AG08395 (cell line): ENCODE measurements around the gene ZNF627.
"Not testable (repeated sequence)": the region's sequence is repeated elsewhere in the genome, so short reads cannot be mapped to it uniquely, and the experiment has no call there.

Experiments
- DNase-seq: peaks from one replicate; pipeline ENCODE4 v3.0.0; 2012; ENCODE audit warnings: mixed read lengths, low spot score

Gene ZNF627

DNA sequence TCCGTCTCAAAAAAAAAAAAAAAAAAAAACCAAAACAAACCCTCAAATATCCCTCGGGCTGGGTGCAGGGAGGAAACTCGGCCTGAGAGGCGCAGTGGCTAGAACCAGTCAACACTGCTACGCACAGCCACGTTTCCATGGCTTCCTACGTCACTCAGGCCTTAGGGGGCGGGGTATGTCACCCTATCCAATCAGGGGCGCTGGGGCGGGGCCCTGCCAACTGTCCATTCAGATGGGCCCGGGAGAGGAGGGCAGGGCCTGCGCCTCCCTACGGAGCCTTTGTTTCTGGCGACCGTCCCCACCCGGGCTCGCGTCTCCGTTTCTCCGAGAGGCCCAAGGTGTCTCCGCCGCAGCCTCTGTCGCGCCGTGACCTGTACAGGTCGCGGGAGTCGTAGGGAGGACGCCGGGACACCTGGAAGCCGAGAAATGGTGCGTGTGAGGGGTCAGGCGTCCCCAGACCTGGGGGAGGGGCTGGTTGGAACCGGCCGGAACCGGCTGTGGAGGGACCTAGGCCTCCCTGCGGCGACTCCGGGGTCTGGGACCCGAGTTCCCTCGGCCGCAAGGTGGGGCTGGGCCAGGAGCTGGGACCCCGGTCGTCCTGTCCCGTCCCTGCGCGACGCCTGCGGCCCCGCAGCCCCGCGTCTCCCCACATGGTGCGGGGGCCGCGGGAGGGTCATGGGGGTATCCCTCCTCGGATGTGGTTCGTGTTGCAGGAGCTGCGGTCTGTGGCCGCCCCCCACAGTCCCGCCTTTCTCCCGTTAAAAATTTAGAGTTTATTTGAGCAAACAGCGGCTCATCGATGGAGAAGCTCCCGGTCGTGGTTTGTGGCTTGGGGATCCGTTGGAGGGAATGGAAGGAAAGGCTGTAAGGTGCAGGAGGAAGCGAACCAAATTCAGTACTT, at the start of gene ZNF627:
Gene ZNF627, plus strand, starts transcription at position 282 of the 901 bp plus-strand sequence. Its CDS starts 145 bp downstream, at position 427.
- DNase-seq, result peak; percentile 99

DNA sequence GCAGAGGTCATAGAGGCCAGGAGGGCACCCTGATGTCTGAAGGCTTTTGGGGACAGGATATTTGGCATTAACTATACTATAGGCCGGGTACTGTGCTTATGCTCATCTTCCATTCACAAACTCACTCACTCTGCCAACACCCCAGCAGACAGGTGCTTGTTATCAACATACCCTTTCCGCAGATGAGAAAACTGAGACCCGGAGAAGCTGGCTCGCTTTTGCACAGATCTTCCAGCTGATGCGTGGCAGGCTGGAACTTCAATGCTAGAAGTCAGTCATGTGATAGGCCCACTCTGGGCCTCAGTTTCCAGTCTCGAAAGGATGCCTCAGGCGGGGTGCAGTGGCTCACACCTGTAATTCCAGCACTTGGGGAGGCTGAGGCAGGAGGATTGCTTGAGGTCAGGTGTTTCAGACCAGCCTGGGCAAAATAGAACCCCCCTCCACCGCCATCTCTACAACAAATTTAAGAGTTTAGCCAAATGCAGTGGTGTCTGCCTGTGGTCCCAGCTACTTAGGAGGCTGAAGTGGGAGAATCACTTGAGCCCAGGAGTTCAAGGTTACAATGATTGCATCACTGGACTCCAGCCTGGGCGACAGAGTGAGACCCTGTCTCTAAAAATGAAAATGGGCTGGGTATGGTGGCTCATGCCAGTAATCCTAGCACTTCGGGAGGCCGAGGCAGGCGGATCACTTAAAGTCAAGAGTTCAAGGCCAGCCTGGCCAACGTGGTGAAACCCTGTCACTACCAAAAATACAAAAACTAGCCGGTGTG, 49.2 kb upstream of the ZNF627 start:
- DNase-seq, result no peak

DNA sequence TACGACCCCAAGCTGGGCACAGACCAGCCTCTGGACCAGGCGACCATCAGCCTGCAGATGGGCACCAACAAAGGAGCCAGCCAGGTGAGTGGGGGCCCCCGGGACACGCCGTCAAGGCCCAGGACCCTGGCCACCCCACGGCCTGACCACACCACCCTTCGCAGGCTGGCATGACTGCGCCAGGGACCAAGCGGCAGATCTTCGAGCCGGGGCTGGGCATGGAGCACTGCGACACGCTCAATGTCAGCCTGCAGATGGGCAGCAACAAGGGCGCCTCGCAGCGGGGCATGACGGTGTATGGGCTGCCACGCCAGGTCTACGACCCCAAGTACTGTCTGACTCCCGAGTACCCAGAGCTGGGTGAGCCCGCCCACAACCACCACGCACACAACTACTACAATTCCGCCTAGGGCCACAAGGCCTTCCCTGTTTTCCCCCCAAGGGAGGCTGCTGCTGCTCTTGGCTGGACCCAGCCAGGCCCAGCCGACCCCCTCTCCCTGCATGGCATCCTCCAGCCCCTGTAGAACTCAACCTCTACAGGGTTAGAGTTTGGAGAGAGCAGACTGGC, 47.8 kb upstream of the ZNF627 start:
- DNase-seq, result no peak

DNA sequence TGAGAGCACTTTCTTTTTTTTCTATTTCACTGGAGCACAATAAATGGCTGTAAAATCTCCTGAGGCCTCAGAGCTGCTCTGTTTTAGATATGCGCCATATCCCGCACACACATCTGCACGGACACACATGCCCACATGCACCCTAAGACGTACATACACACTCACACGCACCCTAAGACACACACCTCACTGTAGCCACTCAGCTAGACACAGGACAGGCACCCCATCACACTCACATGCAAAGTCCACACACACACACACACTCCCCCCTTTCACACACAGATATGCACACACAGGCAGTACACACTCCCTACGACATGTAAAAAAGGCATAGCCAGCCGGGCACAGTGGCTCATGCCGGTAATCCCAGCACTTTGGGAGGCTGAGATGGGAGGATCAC, 47.0 kb upstream of the ZNF627 start:
- DNase-seq, result no peak

DNA sequence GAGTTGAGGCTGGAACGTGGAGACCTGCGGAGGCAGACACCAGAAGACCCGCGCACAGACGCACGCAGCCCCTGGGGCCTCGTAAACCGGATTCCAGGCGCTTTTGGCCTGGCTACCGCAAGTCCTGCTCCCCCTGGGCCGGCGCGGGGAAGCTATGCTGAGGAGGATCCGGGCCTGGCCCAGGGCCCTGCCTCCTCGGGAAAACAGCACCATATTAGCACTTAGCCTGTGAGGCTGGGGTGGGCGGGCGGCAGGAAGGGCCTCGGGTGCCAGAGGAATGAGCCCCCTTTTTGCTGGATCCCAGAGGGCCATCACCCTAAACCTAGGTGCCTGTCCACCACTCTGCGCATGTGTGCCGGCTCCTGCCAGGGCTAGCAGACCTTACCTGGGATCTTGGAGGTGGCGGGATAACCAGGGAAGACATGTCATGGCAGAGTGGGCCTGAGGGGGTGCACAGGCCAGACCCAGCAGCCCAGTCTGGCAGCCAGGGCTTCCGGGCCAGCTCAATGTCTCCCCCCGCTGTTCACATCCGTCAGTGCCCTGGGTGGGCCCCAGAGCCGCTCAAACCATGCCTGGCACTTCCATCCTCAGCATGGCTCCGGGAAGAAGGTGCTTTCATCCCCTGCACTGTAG, 45.6 kb upstream of the ZNF627 start:
- peak; percentile 33 for DNase-seq

DNA sequence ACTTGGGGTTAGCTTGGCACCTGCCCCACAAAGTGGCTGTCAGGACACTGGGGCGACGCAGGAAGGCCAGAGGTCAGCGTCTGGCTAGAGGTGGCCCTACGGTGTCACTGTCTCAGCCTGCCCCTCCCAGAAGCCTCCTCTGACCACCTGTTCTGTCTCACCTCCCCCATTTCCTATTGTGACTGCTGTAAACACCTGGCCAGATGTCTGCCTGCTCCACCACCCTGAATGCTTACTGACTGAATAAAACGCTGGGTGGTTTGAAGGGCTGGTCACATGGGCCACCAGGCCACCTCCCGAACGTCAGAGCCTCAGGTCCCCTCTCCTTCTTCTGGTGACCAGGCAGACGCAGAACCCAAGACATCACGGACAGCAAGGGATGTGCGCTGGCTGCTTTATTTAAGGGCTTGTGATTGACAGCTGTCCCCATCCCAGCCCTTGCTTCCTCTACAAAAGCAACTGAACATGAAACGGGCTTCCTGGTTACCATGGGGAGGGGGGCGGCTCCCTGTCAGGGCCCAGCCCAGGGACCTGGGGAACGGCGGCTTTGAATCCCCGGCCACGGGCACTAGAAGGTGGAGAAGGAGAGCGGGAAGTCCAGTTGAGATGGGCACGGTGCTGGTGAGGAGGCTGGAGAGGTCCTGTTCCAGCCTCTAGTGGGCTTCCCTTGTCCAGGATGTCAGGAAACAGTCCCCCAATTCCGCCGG, 44.5 kb upstream of the ZNF627 start:
- DNase-seq, result no peak

DNA sequence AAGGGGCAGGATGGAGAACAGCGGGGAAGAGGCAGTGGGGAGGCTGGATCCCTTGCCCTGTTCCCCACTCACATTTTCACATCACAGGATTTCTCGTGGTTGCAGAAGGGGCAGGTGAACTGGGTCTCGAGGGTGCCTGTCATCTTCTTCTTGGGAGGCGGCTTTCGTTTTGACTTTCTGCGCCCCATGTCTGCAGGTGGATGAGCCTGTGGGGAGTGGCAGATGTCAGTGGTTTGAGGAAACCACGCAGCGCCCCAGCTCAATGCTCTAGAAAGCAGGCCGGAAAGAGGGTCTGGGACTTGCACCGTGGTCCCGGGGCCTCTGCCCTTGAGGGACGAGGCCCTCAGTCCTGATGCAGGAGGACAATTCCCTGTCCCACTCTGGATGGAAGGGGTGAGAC, 43.1 kb upstream of the ZNF627 start:
- no peak for DNase-seq

DNA sequence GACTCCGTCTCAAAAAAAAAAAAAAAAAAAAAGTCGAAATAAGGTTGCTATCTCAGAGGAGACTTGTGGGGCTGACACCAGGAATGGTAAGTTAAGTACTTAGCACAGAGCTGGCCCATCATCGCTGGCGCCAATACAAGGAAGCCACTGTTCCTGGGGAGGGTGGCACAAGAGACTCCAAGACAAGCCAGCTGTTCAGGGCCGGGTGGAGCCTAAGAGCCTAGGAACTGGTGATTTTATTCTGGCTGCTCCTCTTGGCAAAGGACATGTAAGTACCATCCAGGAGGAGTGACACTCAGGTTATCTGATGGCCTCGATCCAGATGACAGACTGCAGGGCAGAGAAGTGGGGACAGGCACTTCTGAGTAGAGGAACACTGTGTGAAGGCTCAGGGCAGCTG, 42.0 kb upstream of the ZNF627 start:
- DNase-seq, result no peak

DNA sequence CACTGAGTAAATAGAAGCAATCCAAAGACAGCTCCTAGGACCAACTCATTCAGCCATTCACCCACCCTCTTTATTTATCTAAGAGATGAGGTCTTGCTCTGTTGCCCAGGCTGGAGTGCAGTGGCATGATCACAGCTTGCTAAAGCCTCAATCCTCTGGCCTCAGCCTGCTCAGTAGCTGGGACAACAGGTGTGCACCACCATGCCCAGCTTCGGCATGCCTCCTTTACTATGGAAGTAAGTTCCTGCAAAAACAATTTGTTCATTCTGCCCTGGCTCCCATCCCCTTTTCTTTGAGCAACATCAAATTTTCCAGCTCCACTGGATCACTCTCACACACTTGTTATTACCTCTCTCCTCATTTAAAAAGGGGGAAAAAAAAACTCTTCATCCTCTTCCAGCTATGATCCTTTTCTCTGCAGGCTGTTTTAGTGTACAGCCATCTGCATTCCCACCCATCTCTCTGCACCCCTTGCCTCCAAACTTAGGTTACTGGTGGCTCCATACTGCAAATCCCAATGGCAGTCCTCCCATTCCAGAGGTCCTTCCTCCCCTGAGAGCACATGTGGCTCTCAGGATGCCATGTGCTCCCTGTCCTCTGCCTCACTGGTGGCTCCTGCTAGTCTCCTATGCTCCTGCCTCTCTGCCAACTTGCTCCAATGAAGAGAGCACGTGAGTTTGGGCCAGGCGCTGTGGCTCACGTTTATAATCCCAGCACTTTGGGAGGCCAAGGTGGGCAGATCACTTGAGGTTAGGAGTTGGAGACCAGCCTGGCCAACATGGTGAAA, 40.5 kb upstream of the ZNF627 start:
- DNase-seq, result no peak

DNA sequence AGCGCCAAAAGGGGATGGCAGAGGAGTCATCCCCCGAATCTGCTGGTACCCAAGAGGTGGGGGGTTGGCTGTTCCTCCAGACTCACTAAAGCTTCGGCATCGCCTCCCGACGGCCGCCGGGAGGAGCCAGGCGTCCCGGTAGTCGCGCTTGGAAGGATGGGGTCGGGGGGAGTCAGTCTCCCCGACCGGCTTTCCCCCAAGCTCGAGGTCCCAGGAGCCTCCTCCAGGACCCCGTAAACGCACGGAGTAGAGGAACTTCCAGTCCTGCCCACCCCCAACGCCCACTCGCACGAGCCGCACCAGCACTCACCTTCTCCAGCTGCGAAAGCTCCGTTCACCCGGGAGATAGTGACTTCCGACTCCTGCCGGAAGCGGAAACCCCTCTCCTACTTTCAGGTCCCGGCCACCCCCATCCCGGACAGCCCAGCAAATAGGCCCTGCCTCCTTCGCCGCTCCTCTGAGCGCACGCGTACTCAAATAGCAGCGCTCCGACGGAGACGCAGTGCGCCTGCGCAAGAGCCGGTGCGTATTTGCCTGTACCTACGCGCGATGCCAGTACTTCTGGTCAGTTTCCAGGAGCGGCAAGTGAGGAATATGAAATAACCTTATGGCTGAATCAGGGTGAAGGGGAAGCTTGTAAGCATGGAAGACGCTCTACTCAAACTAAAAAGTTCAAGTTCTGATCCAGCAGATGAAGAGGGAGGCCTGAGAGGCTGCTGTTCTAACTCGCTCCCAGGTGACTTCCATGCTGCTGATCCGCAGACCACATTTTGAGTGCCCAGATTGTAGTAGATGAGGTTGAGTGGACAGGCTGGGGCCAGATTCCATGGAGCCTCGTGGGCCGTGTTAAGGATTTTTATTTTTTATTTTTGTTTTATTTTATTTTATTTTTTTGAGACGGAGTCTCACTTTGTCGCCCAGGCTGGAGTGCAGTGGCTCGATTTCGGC, 38.1 kb upstream of the ZNF627 start, which contains the start of gene ELOF1:
Gene ELOF1, minus strand, starts transcription at position 350 of the 948 bp plus-strand sequence. CDS start 4,883 bp downstream, outside the sequence.
- DNase-seq, result peak; percentile 100

DNA sequence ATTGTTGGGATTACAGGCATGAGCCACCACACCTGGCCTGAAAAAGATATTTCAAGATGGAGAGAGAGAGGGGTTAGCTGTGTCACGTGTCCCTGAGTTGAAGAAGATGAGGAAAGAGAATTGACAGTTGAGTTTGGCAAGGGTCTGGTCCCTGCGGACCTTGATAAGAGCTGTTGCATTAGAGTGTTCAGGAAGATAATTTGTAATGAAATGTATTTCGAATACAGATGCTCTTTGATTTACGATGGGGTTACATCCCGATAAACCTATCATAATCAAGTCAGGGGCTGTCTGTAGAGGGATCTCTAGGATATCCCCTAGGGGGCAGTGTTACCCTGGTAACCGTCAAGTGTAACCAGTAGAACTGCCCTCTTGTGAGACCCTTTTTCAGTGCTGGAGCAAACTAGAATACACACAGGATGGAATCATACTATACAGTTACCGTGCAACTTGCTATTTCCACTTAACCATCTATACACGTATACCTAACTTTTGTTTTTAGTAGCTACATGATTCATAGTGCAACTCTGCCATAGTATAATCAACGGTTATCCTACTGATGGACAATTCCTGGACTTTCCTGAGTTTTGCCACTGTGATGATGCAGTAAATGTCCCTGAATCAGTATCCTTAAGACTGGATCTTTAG, 36.8 kb upstream of the ZNF627 start:
- DNase-seq, result peak; percentile 63

DNA sequence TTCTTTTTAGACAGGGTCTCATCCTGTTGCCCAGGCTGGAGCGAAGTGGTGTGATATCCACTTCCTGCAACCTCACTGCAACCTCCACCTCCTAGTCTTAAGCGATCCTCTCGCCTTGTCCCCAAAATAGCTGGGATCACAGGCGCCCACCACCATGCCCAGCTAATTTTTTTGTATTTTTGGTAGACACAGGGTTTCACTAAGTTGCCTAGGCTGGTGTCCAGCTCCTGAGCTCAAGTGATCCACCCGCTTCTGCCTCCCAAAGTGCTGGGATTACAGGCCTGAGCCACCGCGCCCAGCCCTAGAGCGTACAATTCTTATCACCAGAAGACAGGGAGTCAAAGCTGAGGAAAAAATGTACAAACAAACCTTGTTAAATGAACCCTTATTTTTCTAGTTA, 33.8 kb upstream of the ZNF627 start:
- DNase-seq, result no peak

DNA sequence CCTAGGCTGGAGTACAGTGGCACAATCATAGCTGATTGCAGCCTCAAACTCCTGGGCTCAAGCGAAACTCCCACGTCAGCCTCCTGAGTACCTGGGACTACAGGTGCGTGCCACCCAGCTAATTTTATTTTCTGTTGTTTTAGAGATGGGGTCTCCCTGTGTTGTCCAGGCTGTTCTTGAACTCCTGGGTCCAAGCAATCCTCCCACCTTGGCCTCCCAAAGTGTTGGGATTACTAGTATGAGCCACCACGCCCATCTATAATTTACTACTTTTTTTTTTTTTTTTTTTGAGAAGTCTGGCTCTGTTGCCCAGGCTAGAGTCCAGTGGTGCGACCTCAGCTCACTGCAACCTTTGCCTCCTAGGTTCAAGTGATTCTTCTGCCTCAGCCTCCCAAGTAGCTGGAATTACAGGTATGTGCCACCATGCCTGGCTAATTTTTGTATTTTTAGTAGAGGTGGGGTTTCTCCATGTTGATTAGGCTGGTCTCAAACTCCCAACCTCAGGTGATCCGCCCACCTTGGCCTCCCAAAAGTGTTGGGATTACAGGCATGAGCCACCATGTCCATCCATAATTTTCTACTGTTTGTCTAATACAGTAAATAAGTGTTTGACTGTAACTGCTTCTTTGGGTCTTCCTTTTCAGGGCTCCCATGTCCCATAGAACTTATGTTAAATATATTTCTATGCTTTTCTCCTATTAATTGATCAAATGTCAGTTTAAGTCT, 33.0 kb upstream of the ZNF627 start:
- not testable (repeated sequence) for DNase-seq

DNA sequence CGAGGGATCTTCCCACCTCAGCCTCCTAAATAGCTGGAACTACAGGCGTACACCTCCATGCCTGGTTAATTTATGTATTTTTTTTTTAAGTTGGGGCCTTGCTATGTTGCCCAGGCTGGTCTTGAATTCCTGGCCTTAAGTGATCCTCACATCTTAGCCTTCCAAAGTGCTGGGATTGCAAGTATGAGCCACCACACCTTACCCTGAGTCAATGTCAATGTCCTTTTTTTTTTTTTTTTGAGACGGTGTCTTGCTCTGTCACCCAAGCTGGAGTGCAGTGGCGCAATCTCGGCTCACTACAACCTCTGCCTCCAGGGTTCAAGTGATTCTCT, 31.7 kb upstream of the ZNF627 start:
- DNase-seq, result not testable (repeated sequence)

DNA sequence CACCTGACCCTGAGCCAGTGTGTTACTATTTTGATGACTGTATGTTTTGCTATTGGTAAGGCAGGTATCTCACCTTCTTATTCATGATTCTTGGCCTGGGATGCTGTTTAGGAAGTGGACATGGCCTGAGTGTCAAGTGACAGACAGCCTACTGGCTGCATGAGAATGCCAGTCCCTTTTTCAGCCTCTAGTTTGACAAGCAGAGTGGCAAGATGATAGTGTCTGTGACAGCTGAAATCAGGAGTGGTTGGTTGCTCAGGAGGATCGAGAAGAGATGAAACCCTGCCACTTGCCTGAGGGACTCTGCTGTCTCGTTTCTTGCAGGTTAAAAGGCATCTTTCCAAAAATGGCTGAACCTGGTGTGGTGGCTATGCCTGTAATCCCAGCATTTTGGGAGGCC, 31.1 kb upstream of the ZNF627 start:
- no peak for DNase-seq

DNA sequence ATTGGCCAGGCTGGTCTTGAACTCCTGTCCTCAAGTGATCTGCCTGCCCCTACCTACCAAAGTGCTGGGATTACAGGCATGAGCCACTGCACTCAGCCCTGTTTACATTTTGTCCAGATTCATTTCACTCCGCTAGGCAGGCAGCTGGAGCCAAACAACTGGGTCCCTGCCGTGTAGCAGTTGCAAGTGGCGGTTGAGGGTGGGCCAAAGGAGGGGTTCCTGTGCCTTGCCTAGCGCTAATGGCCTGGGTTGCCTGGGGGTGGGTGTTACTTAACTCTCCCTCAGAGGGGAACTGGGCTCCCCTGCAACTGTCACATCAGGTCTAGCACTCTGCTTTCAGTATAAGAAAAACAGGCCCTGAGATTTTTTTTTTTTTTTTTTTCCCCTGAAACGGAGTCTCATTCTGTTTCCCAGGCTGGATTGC, 27.2 kb upstream of the ZNF627 start:
- no peak for DNase-seq

DNA sequence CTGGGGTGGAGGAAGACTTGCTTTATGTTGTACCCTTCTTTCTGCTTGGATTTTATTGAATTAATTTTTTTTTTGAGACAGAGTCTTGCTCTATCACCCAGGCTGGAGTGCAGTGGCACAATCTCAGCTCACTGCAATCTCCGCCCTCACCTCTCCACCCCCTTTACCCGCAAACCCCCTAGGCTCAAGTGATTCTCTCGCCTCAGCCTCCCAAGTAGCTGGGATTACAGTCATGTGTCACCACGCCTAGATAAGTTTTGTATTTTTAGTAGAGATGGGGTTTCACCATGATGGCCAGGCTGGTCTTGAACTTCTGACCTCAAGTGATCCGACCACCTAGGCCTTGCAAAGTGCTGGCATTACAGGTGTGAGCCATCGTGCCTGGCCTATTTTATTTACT, 23.9 kb upstream of the ZNF627 start:
- not testable (repeated sequence) for DNase-seq

DNA sequence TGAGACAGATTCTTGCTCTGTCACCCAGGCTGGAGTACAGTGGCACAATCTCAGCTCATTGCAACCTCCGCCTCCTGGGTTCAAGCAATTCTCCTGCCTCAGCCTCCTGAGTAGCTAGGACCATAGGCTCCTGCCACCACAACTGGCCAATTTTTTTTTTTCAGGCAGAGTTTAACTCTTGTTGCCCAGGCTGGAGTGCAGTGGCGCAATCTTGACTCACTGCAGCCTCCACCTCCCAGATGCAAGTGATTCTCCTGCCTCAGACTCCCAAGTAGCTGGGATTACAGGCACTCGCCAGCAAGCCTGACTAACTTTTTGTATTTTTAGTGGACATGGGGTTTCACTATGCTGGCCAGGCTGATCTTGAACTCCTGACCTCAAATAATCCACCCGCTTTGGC, 23.5 kb upstream of the ZNF627 start:
- not testable (repeated sequence) for DNase-seq
